ENCODE results near the gene DSG4.

DSG4 gene

GRCh38 chr18:31401156-31402025 lies 24.8 kb downstream of the DSG4 start:
- no peaks in the 10 kb centered on the region for H3K36me3 ChIP-seq (ENCODE audit: control insufficient read depth, low read length)
- H3K4me2 ChIP-seq (ENCODE audit: low read length) = no peak overlapping the region
- no peaks in the 10 kb centered on the region for H3K79me2 ChIP-seq (ENCODE audit: control insufficient read depth, low read length)
- TF ChIP-seq EZH2phosphoT487 (IDR thresholded peaks at IDR 0.05; ENCODE audit: borderline replicate concordance, low read length) (no peak), CTCF (IDR thresholded peaks at IDR 0.05; ENCODE audit: low read depth, low read length, poor library complexity, severe bottlenecking) (no peak)
- H3K27me3 ChIP-seq (ENCODE audit: control insufficient read depth, low read length) = 0 out of 2 replicates have a peak, but pooled peaks cover 2% of the 10 kb centered on the region
- H3K4me3 ChIP-seq (ENCODE audit: low read length) = no peak overlapping the region
- H3F3A ChIP-seq (ENCODE audit: control insufficient read depth, insufficient read depth) = no peaks in the 10 kb centered on the region
- H3K9me3 ChIP-seq (ENCODE audit: control insufficient read depth, insufficient read depth, low read length) = no peaks in the 10 kb centered on the region
- no peaks in the 10 kb centered on the region for H3K9me2 ChIP-seq (replicated peaks; ENCODE audit: control insufficient read depth, low read length)
- no peaks in the 10 kb centered on the region for H3K4me1 ChIP-seq (ENCODE audit: control insufficient read depth, low read length)
- H4K20me1 ChIP-seq (ENCODE audit: control insufficient read depth, insufficient read depth, low read depth, low read length) = no peaks in the 10 kb centered on the region
- no peak overlapping the region for H3K27ac ChIP-seq (ENCODE audit: low read depth, low read length)

GRCh38 chr18:31402026-31402373 lies 25.4 kb downstream of the DSG4 start:
- Histone ChIP-seq H3K79me2 (ENCODE audit: control insufficient read depth, low read length) (no peaks in the 10 kb centered on the region), H3K27me3 (ENCODE audit: control insufficient read depth, low read length) (0 out of 2 replicates have a peak, but pooled peaks cover 2% of the 10 kb centered on the region), H3K4me3 (ENCODE audit: low read length) (no peak overlapping the region), H3K4me2 (ENCODE audit: low read length) (no peak overlapping the region), H3K27ac (ENCODE audit: low read depth, low read length) (no peak overlapping the region), H4K20me1 (ENCODE audit: control insufficient read depth, insufficient read depth, low read depth, low read length) (no peaks in the 10 kb centered on the region), H3K36me3 (ENCODE audit: control insufficient read depth, low read length) (no peaks in the 10 kb centered on the region), H3F3A (ENCODE audit: control insufficient read depth, insufficient read depth) (no peaks in the 10 kb centered on the region), H3K9me2 (replicated peaks; ENCODE audit: control insufficient read depth, low read length) (no peaks in the 10 kb centered on the region), H3K9me3 (ENCODE audit: control insufficient read depth, insufficient read depth, low read length) (no peaks in the 10 kb centered on the region), H3K4me1 (ENCODE audit: control insufficient read depth, low read length) (no peaks in the 10 kb centered on the region)
- TF ChIP-seq EZH2phosphoT487 (IDR thresholded peaks at IDR 0.05; ENCODE audit: borderline replicate concordance, low read length) = no peak
- no peak for TF ChIP-seq CTCF (IDR thresholded peaks at IDR 0.05; ENCODE audit: low read depth, low read length, poor library complexity, severe bottlenecking)

- TF ChIP-seq CTCF (IDR thresholded peaks at IDR 0.05; ENCODE audit: low read depth, low read length, poor library complexity, severe bottlenecking) (no peak), EZH2phosphoT487 (IDR thresholded peaks at IDR 0.05; ENCODE audit: borderline replicate concordance, low read length) (no peak)
- H3K9me3 ChIP-seq (ENCODE audit: control insufficient read depth, insufficient read depth, low read length) = no peaks in the 10 kb centered on the region
- H3K4me2 ChIP-seq (ENCODE audit: low read length) = no peak overlapping the region
- H3K27ac ChIP-seq (ENCODE audit: low read depth, low read length) = no peak overlapping the region
- no peak overlapping the region for H3K4me3 ChIP-seq (ENCODE audit: low read length)
- no peaks in the 10 kb centered on the region for H3K4me1 ChIP-seq (ENCODE audit: control insufficient read depth, low read length)
- H3K36me3 ChIP-seq (ENCODE audit: control insufficient read depth, low read length) = no peaks in the 10 kb centered on the region
- no peaks in the 10 kb centered on the region for H3K9me2 ChIP-seq (replicated peaks; ENCODE audit: control insufficient read depth, low read length)
- 0 out of 2 replicates have a peak, but pooled peaks cover 2% of the 10 kb centered on the region for H3K27me3 ChIP-seq (ENCODE audit: control insufficient read depth, low read length)
- no peaks in the 10 kb centered on the region for H4K20me1 ChIP-seq (ENCODE audit: control insufficient read depth, insufficient read depth, low read depth, low read length)
- H3F3A ChIP-seq (ENCODE audit: control insufficient read depth, insufficient read depth) = no peaks in the 10 kb centered on the region
- no peaks in the 10 kb centered on the region for H3K79me2 ChIP-seq (ENCODE audit: control insufficient read depth, low read length)
Observed at GRCh38 chr18:31403409-31403808, 26.8 kb downstream of the DSG4 start.

Data from DOHH2 (cell line).